Measurements from ENCODE around the gene HOXA3. TPM values are rescaled to one million over a fixed set of nuclear protein-coding genes. Genes with fewer than 3 reads are reported as not detected.

HOXA3 gene
- total RNA-seq, 1 donor from 2014 or later: 26.4 TPM

DNA sequence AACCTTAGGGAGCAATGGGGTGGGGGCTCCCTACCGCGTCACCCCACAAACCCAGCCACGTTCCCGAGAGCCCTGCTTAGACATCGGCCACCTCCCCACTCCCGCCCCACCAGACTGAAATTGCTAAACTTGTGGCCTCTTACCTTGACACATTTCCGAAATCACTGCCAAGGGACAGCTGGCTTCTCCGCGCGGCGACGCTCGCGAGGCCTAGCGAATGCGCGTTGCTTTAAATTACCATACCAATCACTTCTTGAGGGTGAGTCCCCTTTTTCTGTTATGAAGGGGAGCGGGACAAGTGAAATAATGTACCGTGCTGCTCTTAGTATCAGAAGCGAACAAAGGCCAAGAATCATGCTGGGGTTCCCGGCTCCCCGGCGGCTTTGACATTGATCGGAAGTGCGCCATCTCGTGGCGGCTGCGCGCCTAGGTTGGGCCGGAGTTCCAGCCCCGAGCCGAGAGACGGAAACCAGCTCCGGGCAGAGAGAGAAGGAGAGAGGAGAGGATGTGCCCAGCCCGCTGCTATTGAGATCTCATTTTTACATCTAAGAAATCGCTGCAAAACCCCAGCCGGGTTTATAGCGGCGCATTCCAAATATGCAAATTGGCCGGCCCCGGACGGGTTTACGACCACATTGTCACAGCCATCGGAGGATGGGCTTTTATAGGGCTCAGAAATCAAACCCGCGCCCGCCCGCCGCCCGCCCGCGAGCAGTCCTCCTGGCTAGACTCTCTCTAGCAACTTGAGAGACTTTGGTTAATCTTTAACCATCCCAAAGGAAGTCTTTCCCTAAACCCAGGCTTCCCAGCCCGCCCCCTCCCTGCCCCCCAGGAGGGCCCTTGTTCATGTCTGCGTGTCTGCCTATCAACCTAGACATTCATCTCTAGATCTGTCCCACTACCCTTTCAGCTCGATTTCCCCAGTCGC is 27.4 kb upstream of the HOXA3 start:
- H3K27me3 ChIP-seq (ENCODE audit: control insufficient read depth, insufficient read depth, low read length): no peaks in the 10 kb centered on the region
- TF ChIP-seq, protein P1, sequence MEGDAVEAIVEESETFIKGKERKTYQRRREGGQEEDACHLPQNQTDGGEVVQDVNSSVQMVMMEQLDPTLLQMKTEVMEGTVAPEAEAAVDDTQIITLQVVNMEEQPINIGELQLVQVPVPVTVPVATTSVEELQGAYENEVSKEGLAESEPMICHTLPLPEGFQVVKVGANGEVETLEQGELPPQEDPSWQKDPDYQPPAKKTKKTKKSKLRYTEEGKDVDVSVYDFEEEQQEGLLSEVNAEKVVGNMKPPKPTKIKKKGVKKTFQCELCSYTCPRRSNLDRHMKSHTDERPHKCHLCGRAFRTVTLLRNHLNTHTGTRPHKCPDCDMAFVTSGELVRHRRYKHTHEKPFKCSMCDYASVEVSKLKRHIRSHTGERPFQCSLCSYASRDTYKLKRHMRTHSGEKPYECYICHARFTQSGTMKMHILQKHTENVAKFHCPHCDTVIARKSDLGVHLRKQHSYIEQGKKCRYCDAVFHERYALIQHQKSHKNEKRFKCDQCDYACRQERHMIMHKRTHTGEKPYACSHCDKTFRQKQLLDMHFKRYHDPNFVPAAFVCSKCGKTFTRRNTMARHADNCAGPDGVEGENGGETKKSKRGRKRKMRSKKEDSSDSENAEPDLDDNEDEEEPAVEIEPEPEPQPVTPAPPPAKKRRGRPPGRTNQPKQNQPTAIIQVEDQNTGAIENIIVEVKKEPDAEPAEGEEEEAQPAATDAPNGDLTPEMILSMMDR (IDR thresholded peaks at IDR 0.05; ENCODE audit: insufficient read depth, low read length, poor library complexity, severe bottlenecking): peak; percentile 93
- peak overlapping the region; percentile 72 for H3K4me3 ChIP-seq (ENCODE audit: low read depth, low read length)
- H3K36me3 ChIP-seq (ENCODE audit: control insufficient read depth, insufficient read depth, low read length): no peaks in the 10 kb centered on the region
- DNase-seq (ENCODE audit: low read depth): peak; percentile 54

DNA sequence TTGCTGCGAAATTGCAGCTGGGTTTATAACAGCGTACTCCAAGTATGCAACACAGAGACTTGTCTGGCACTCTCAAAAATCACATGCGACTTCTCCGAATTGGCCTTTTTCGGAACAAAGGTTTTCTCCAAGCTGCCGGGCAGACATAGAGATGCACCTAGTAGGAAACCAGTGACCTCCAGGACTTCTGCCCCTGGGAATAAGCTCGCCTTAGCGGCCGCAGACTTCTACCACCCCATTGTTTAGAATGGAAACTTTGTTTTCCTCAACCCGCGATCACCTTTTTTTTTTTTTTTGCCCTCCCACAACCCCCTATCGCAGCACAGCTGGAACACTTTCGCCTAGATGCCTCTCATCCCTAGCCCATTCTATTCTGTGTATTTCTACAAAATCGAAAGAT is 26.6 kb upstream of the HOXA3 start:
- no peaks in the 10 kb centered on the region for H3K36me3 ChIP-seq (ENCODE audit: control insufficient read depth, insufficient read depth, low read length)
- no peaks in the 10 kb centered on the region for H3K27me3 ChIP-seq (ENCODE audit: control insufficient read depth, insufficient read depth, low read length)
- TF ChIP-seq, protein P1 (IDR thresholded peaks at IDR 0.05; ENCODE audit: insufficient read depth, low read length, poor library complexity, severe bottlenecking): no peak
- peak overlapping the region; percentile 72 for H3K4me3 ChIP-seq (ENCODE audit: low read depth, low read length)
- no peak for DNase-seq (ENCODE audit: low read depth)

DNA sequence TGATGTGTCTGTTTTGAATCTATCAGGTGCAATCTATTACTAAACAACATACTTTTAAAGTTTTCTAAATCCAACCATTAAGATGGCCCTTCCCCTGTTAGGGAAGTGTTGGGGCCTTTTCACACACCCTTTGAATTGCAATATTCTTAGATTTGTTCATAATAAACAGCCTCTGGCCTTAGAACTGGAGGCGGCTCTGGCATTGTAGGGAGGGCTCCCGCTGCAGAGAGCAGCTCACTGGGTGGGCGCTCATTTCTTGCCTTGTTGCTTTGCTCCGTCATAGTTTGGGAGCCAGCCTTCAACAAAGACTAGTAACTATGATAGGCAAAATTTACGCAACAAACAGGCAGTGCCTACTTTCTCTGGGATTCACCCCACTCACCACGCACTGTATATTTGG is 26.0 kb upstream of the HOXA3 start:
- DNase-seq (ENCODE audit: low read depth): no peak
- H3K27me3 ChIP-seq (ENCODE audit: control insufficient read depth, insufficient read depth, low read length): no peaks in the 10 kb centered on the region
- TF ChIP-seq, protein P1 (IDR thresholded peaks at IDR 0.05; ENCODE audit: insufficient read depth, low read length, poor library complexity, severe bottlenecking): no peak
- H3K36me3 ChIP-seq (ENCODE audit: control insufficient read depth, insufficient read depth, low read length): no peaks in the 10 kb centered on the region
- H3K4me3 ChIP-seq (ENCODE audit: low read depth, low read length): peak overlapping the region; percentile 72

DNA sequence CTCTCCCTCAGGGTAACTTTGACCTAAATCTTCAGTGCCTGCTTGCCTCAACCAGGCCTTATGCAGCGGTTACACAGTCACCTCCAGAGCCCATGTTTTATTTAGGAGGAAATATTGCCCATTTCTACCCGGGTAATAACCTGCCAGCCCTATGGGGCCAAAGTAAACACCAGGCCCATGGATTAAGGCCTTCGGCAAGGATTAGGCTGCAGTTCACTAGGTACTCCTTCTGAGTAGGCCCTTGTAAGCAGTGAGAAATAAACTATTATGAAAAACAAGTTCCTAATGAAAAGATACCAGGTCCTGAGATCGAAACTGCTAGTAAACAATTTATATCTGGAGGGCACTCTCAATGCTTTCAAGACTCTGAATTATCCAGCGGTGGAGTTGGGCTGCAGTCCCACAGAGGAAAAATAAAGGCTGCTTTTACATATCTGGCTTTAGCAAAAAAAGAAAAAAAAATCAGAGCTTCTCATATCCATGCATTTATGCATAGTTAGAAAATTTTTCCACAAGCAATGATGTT is 25.5 kb upstream of the HOXA3 start:
- TF ChIP-seq, protein P1 (IDR thresholded peaks at IDR 0.05; ENCODE audit: insufficient read depth, low read length, poor library complexity, severe bottlenecking): no peak

DNA sequence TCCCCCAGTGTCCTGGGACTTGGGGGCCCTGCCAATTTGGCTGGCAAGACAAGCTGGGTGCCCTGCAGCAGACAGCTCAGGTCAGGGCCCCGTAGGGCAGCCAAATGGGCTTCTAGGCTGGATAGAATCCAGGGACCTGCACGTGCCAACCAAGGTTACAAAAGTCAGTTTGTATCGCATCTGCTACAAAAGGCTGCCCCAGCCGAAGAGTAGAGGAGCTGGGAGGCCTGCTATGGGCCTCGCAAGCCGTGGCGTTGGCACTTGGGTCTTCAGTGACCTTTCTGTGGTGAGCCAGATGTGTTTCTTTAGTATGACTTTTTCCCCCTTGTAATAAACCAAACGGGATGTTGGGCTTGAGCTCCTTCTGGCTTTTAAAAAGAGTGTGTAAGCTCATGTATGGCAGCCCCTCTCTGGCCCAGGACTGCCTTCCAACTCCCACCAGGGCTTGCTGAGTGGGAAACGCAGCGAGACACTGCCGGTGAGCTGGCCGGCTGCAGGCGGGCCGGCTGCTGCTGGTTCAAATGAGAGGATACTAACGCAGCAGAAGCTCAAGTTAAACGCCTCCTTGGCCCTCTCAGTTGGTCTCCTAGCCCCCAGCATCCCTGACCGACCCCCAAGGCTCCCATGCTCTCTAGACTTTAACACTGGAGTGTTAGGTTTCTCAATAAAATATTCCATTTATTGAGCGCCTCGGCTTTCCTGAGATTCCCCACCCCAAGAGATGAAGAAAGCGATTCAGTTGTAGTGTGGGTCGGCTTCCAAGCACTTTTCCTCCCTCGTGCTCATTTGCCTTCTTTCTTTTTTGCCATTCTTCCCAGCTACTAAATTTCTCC is 24.8 kb upstream of the HOXA3 start:
- TF ChIP-seq, protein P1 (IDR thresholded peaks at IDR 0.05; ENCODE audit: insufficient read depth, low read length, poor library complexity, severe bottlenecking): no peak
- no peak for DNase-seq (ENCODE audit: low read depth)
- Histone ChIP-seq H3K27me3 (ENCODE audit: control insufficient read depth, insufficient read depth, low read length) (no peaks in the 10 kb centered on the region), H3K4me3 (ENCODE audit: low read depth, low read length) (peak overlapping the region; percentile 72), H3K36me3 (ENCODE audit: control insufficient read depth, insufficient read depth, low read length) (peaks cover 1% of the 10 kb centered on the region)

More for the DNA sequence above, 25.5 kb upstream of the HOXA3 start:
- no peak for DNase-seq (ENCODE audit: low read depth)
- Histone ChIP-seq H3K4me3 (ENCODE audit: low read depth, low read length) (peak overlapping the region; percentile 72), H3K27me3 (ENCODE audit: control insufficient read depth, insufficient read depth, low read length) (no peaks in the 10 kb centered on the region), H3K36me3 (ENCODE audit: control insufficient read depth, insufficient read depth, low read length) (peaks cover 1% of the 10 kb centered on the region)

All from kidney epithelial cell (primary cell).